ENCODE results near the gene NHLRC4. TPM values are rescaled to one million over a fixed set of nuclear protein-coding genes. Genes with fewer than 3 reads are reported as not detected.

NHLRC4 gene
- total and polyA plus RNA-seq, 9 of the 15 experiments (the other 6 are each of a cell fraction or from before 2014, with no cell fraction given) = 0.24 to 3.7 (median 1.3) TPM; not detected in 2

- TF ChIP-seq CTCFL (IDR thresholded peaks at IDR 0.05; ENCODE audit: borderline replicate concordance, insufficient read depth, low read depth, low read length, poor library complexity, severe bottlenecking) = peak; percentile 27
- no peak for TF ChIP-seq USF2 (CRISPR knock-in tag; IDR thresholded peaks at IDR 0.05)
- TF ChIP-seq DMBX1 (CRISPR knock-in tag; IDR thresholded peaks at IDR 0.05; ENCODE audit: borderline replicate concordance) = no peak
- no peak for TF ChIP-seq ZBTB11 (CRISPR knock-in tag; IDR thresholded peaks at IDR 0.05)
- no peak for TF ChIP-seq ARID4B (CRISPR knock-in tag; IDR thresholded peaks at IDR 0.05)
- no peak for TF ChIP-seq HSF4 (CRISPR knock-in tag; IDR thresholded peaks at IDR 0.05; ENCODE audit: borderline replicate concordance)
- 0 out of 2 replicates have a peak, but pooled peaks have one; percentile 21 for TF ChIP-seq BHLHE40 (IDR thresholded peaks at IDR 0.05; ENCODE audit: low read length)
- no peak for TF ChIP-seq ZNF445 (CRISPR knock-in tag; IDR thresholded peaks at IDR 0.05; ENCODE audit: low read depth)
- peak; percentile 42 for TF ChIP-seq FIP1L1 (IDR thresholded peaks at IDR 0.05; ENCODE audit: low read depth, low read length, poor library complexity, severe bottlenecking)
- no peak for TF ChIP-seq THRB (CRISPR knock-in tag; conservative IDR thresholded peaks at IDR 0.05)
- TF ChIP-seq TOE1 (IDR thresholded peaks at IDR 0.05; ENCODE audit: borderline replicate concordance) = no peak
- no peak for TF ChIP-seq TOE1 (CRISPR knock-in tag; IDR thresholded peaks at IDR 0.05; ENCODE audit: borderline replicate concordance, low read depth)
Measured at GRCh38 chr16:546909-547770, 19.7 kb upstream of the NHLRC4 start (continued).
